ENCODE results near the gene MYOT.

DNA sequence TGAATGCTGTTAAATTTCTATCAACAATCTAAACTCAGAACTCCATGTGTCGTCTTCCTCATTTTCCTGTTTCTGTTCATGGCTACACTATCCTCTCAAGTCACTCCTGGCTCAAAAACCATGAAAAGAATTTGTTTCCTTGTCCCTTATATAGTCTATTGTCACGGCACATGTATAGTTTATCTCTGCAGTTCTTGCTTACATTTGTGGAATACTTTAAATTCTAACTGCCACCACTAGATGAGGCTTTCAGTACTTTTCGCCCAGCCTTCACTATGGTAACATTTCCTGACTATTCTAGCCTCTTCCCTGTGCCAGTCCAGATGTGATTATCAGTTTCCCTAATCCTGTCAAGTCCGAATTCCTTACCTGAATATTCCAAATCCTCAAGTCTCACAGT is 56.2 kb downstream of the MYOT start:
- TF ChIP-seq, protein P1, sequence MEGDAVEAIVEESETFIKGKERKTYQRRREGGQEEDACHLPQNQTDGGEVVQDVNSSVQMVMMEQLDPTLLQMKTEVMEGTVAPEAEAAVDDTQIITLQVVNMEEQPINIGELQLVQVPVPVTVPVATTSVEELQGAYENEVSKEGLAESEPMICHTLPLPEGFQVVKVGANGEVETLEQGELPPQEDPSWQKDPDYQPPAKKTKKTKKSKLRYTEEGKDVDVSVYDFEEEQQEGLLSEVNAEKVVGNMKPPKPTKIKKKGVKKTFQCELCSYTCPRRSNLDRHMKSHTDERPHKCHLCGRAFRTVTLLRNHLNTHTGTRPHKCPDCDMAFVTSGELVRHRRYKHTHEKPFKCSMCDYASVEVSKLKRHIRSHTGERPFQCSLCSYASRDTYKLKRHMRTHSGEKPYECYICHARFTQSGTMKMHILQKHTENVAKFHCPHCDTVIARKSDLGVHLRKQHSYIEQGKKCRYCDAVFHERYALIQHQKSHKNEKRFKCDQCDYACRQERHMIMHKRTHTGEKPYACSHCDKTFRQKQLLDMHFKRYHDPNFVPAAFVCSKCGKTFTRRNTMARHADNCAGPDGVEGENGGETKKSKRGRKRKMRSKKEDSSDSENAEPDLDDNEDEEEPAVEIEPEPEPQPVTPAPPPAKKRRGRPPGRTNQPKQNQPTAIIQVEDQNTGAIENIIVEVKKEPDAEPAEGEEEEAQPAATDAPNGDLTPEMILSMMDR (IDR thresholded peaks at IDR 0.05) = no peak
- TF ChIP-seq POLR2A (IDR thresholded peaks at IDR 0.05) (no peak), EP300 (IDR thresholded peaks at IDR 0.05) (no peak)

All from tibial nerve (tissue), 4 donors.